ENCODE measurements around the gene INPP5E.
A peak's percentile ranks its signal among the peaks of the same experiment; 100 is the strongest.

The INPP5E gene

DNA sequence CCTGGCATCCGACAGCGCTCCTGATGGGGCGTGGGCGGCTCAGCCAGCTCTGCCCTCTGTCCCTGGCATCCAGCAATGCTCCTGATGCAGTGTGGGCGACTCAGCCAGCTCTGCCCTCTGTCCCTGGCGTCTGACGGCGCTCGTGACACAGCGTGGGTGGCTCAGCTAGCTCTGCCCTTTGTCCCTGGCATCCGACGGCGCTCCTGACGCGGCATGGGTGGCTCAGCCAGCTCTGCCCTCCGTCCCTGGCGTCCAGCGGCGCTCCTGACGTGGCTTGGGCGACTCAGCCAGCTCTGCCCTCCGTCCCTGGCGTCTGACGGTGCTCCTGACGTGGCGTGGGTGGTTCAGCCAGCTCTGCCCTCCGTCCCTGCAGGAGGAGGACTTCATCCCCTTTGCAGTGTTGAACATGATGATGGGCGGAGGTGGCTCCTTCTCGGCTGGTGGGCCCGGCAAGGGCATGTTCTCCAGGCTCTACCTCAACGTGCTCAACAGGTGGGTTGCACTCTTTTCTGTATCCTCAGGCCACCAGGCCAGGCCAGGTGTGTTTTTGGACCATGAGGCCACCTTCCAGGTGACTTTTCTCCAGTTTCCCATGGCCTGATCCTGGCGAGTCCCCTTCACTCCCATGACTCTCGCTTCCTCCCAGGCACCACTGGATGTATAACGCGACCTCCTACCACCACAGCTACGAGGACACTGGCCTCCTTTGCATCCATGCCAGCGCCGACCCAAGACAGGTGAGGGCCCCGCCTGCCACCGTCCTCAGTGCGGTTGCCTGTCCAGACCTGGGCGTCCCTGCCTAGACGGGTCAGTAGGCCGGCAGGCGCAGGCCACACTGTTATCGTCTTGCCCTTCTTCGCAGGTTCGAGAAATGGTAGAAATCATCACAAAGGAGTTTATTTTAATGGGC is 21.2 kb downstream of the INPP5E start:
- H3K27ac ChIP-seq = no peak overlapping the region
- TF ChIP-seq, protein P1, sequence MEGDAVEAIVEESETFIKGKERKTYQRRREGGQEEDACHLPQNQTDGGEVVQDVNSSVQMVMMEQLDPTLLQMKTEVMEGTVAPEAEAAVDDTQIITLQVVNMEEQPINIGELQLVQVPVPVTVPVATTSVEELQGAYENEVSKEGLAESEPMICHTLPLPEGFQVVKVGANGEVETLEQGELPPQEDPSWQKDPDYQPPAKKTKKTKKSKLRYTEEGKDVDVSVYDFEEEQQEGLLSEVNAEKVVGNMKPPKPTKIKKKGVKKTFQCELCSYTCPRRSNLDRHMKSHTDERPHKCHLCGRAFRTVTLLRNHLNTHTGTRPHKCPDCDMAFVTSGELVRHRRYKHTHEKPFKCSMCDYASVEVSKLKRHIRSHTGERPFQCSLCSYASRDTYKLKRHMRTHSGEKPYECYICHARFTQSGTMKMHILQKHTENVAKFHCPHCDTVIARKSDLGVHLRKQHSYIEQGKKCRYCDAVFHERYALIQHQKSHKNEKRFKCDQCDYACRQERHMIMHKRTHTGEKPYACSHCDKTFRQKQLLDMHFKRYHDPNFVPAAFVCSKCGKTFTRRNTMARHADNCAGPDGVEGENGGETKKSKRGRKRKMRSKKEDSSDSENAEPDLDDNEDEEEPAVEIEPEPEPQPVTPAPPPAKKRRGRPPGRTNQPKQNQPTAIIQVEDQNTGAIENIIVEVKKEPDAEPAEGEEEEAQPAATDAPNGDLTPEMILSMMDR (IDR thresholded peaks at IDR 0.05) = no peak
- no peaks in the 10 kb centered on the region for H3K9me3 ChIP-seq
- no peaks in the 10 kb centered on the region for H3K4me1 ChIP-seq
- no peaks in the 10 kb centered on the region for H3K27me3 ChIP-seq
- no peak overlapping the region for H3K4me3 ChIP-seq
- intact Hi-C loops (cut with DNase I; ENCODE audit: low total_unique reads) = no loop called here
- no peak for DNase-seq
- H3K36me3 ChIP-seq = peaks cover 89 to 100% (median 96%) of the 10 kb centered on the region in 3 donors

DNA sequence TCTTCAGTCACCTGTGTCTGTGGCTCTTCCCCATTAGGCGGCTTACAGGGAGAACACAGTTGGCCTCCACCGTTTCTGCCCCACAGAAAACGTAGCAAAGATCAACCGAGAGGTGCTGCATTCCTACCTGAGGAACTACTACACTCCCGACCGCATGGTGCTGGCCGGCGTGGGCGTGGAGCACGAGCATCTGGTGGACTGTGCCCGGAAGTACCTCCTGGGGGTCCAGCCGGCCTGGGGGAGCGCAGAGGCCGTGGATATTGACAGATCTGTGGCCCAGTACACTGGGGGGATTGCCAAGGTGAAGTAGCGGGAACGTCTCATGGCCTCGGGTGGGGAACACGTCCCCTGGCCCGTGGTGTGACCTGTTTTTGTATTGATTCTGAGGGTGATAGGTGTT is 22.7 kb downstream of the INPP5E start:
- Histone ChIP-seq H3K9me3 (no peaks in the 10 kb centered on the region), H3K36me3 (peaks cover 83 to 94% (median 93%) of the 10 kb centered on the region in 3 donors), H3K27me3 (no peaks in the 10 kb centered on the region), H3K4me1 (peaks cover 0 to 5% (median 1%) of the 10 kb centered on the region in 4 donors), H3K4me3 (no peak overlapping the region), H3K27ac (no peak overlapping the region)
- TF ChIP-seq, protein P1 (IDR thresholded peaks at IDR 0.05) = no peak
- intact Hi-C loops (cut with DNase I; ENCODE audit: low total_unique reads) = no loop called here
- DNase-seq = no peak

DNA sequence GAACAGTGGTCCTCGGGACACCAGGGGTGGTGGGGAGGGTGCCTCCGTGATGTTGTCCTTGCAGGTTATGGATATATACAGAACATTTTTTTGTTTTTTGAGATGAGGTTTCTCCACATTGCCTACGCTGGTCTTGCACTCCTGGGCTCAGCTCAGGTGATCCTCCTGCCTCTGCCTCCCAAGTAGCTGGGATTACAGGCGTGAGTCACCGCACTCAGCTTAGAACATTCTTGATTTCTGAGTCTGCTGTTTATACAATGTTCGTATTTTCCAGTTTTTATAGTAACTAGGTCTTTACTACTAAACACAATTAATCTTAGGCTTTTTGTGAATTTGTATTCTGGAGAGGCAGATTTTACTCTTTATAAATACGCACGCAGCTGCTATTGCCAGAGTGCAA is 23.2 kb downstream of the INPP5E start:
- Histone ChIP-seq H3K27me3 (no peaks in the 10 kb centered on the region), H3K4me3 (no peak overlapping the region), H3K9me3 (no peaks in the 10 kb centered on the region), H3K27ac (no peak overlapping the region), H3K36me3 (peaks cover 78 to 89% (median 88%) of the 10 kb centered on the region in 3 donors), H3K4me1 (peaks cover 0 to 10% (median 5%) of the 10 kb centered on the region in 4 donors)
- DNase-seq = no peak
- intact Hi-C loops (cut with DNase I; ENCODE audit: low total_unique reads) = no loop called here
- TF ChIP-seq, protein P1 (IDR thresholded peaks at IDR 0.05) = no peak

DNA sequence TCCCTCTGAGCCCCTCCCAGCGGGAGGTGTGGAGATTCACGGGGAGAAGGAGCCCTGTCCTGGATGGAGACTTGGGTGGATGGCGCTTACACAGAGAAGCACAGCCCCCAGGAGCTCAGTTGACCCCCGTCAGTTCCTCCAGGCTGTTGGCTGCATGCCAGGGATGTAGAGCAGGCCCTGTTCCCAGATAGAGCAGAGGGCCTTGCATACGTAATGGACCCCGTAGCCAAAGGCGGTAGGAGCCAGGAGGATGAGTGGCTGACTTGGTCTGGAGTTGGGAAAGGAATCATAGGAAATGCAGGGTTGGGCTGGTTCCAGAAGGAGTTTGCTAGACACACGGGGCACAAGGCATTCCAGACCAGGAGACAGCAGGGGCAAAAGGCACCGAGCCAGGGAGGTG is 26.7 kb downstream of the INPP5E start:
- Histone ChIP-seq H3K27ac (no peak overlapping the region), H3K27me3 (no peaks in the 10 kb centered on the region), H3K4me3 (no peak overlapping the region), H3K36me3 (peaks cover 45 to 58% (median 55%) of the 10 kb centered on the region in 3 donors), H3K9me3 (no peaks in the 10 kb centered on the region), H3K4me1 (peaks cover 0 to 29% (median 24%) of the 10 kb centered on the region in 4 donors)
- TF ChIP-seq, protein P1 (IDR thresholded peaks at IDR 0.05) = no peak
- no peak for DNase-seq
- intact Hi-C loops (cut with DNase I; ENCODE audit: low total_unique reads) = no loop called here

DNA sequence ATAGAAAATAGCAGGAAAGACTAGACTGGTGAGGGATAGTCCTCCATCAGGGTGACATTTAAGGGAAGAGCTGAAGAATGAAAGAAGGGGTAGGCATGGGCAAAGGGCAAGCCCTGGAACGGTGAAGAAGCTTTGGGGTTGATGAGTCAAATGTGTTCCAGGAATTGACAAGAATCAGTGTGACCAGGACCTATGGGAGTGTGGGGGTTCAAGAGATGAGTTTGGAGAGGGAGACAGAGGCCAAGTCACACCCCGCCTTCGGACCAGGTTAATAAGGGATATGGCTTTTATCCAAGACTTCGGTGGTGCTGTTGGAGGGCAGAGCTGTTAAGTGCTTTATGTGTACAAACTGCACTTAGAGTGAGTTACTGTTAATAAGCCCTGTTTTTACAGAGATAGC is 28.3 kb downstream of the INPP5E start:
- H3K36me3 ChIP-seq = peaks cover 35 to 55% (median 54%) of the 10 kb centered on the region in 3 donors

More for the DNA sequence above, 28.3 kb downstream of the INPP5E start:
- Histone ChIP-seq H3K9me3 (no peaks in the 10 kb centered on the region), H3K4me1 (peaks cover 0 to 29% (median 24%) of the 10 kb centered on the region in 4 donors), H3K4me3 (peak overlapping the region; percentile 69 to 84), H3K27ac (peak overlapping the region in 1 of 2 donors; percentile 79), H3K27me3 (no peaks in the 10 kb centered on the region)
- TF ChIP-seq, protein P1 (IDR thresholded peaks at IDR 0.05) = no peak
- DNase-seq = no peak
- intact Hi-C loops (cut with DNase I; ENCODE audit: low total_unique reads) = no loop called here
